MM.1S (cell line): Measurements from ENCODE around the gene SCYL2.

Source experiments
- DNase-seq: peaks from one replicate; pipeline ENCODE4 v3.0.0-alpha.2; 2015
- H2AFZ ChIP-seq: fragments of 300-600 bp; sonication (generic); 2 replicates; pipeline ENCODE4 v1.6.0; 2016; ENCODE audit warnings: antibody characterized with exemption, low read length
- H3F3A ChIP-seq: fragments of 300-600 bp; sonication (generic); 2 replicates; pipeline ENCODE4 v1.6.1; 2016; ENCODE audit warnings: mild to moderate bottlenecking, antibody characterized with exemption, low read length, moderate library complexity, mixed read lengths; ENCODE audit not compliant: insufficient read depth
- H3K27ac ChIP-seq: fragments of 300-600 bp; sonication (generic); 2 replicates; pipeline ENCODE4 v1.5.1; 2016; ENCODE audit warnings: mild to moderate bottlenecking, low read length
- H3K27me3 ChIP-seq: fragments of 300-600 bp; sonication (generic); replicated peaks from 2 replicates; pipeline ENCODE4 v1.6.0; 2016; ENCODE audit warnings: low read length; ENCODE audit not compliant: insufficient read depth
- H3K36me3 ChIP-seq: fragments of 300-600 bp; sonication (generic); replicated peaks from 2 replicates; pipeline ENCODE4 v1.6.1; 2016; ENCODE audit warnings: mild to moderate bottlenecking, low read length, mixed read lengths; ENCODE audit not compliant: insufficient read depth
- H3K4me1 ChIP-seq: fragments of 300-600 bp; sonication (generic); 2 replicates; pipeline ENCODE4 v1.6.1; 2016; ENCODE audit warnings: low read length, mixed read lengths
- H3K4me2 ChIP-seq: fragments of 300-600 bp; sonication (generic); 2 replicates; pipeline ENCODE4 v1.6.0; 2016; ENCODE audit warnings: low read depth, low read length
- H3K4me3 ChIP-seq: fragments of 300-600 bp; sonication (generic); 2 replicates; pipeline ENCODE4 v1.5.1; 2016; ENCODE audit warnings: low read length, mixed read lengths
- H3K79me2 ChIP-seq: fragments of 300-600 bp; sonication (generic); 2 replicates; pipeline ENCODE4 v1.6.1; 2016; ENCODE audit warnings: mixed run types, low read length, mixed read lengths
- H3K9ac ChIP-seq: fragments of 300-600 bp; sonication (generic); 2 replicates; pipeline ENCODE4 v1.6.1; 2016; ENCODE audit warnings: low read length, mixed read lengths
- H3K9me2 ChIP-seq: fragments of 300-600 bp; sonication (generic); replicated peaks from 2 replicates; pipeline ENCODE4 v1.6.1; 2016; ENCODE audit warnings: mild to moderate bottlenecking, low read length, mixed read lengths; ENCODE audit not compliant: insufficient read depth
- H3K9me3 ChIP-seq: fragments of 300-600 bp; sonication (generic); replicated peaks from 2 replicates; pipeline ENCODE4 v1.6.1; 2016; ENCODE audit warnings: mild to moderate bottlenecking, low read length, mixed read lengths; ENCODE audit not compliant: insufficient read depth
- H4K20me1 ChIP-seq: fragments of 300-600 bp; sonication (generic); 2 replicates; pipeline ENCODE4 v1.6.1; 2016; ENCODE audit warnings: mild to moderate bottlenecking, low read length, moderate library complexity, mixed read lengths; ENCODE audit not compliant: insufficient read depth
- CTCF ChIP-seq: fragments of 300-600 bp; sonication (generic); IDR thresholded peaks from 2 replicates; pipeline ENCODE4 v1.5.1; 2016; ENCODE audit warnings: antibody characterized with exemption, low read length, mixed read lengths
- EZH2 ChIP-seq: fragments of 300-600 bp; sonication (generic); optimal IDR thresholded peaks from 2 replicates; pipeline ENCODE3; 2017; ENCODE audit warnings: low read depth, mild to moderate bottlenecking, antibody characterized with exemption, low read length, mixed read lengths
- EZH2phosphoT487 ChIP-seq: fragments of 300-600 bp; sonication (generic); IDR thresholded peaks from 2 replicates; pipeline ENCODE4 v1.6.1; 2018; ENCODE audit warnings: antibody characterized with exemption, low read length

SCYL2 gene

DNA sequence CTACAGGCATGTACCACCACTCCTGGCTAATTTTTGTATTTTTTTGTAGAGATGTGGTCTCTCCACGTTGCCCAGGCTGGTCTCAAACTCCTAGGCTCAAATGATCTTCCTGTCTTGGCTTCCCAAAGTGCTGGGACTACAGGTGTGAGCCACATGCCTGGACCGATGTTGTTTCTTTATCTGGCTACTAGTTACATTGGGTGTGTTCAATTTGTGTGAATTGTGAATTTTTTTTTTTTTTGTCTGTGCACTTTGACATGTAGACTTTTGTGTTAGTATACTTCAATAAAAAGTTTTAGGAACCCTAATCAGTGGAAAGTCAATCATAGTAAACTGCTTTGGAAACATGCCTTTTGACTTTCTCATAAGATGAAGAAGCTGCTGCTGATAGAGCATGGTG is 65.9 kb downstream of the SCYL2 start:
- Histone ChIP-seq H3K4me3 (no peak overlapping the region), H3K9ac (no peak overlapping the region), H4K20me1 (no peaks in the 10 kb centered on the region), H3K4me2 (no peak overlapping the region), H3K9me3 (no peaks in the 10 kb centered on the region), H3K27me3 (no peaks in the 10 kb centered on the region), H3K27ac (no peak overlapping the region), H3K36me3 (no peaks in the 10 kb centered on the region; the same call in 1 of the 2 replicates), H3K9me2 (no peaks in the 10 kb centered on the region), H2AFZ (no peak overlapping the region), H3K79me2 (no peaks in the 10 kb centered on the region), H3K4me1 (peaks cover 16% of the 10 kb centered on the region), H3F3A (peaks cover 13% of the 10 kb centered on the region; the same call in 1 of the 2 replicates)
- TF ChIP-seq EZH2 (no peak), EZH2phosphoT487 (no peak), CTCF (no peak)
- no peak for DNase-seq

DNA sequence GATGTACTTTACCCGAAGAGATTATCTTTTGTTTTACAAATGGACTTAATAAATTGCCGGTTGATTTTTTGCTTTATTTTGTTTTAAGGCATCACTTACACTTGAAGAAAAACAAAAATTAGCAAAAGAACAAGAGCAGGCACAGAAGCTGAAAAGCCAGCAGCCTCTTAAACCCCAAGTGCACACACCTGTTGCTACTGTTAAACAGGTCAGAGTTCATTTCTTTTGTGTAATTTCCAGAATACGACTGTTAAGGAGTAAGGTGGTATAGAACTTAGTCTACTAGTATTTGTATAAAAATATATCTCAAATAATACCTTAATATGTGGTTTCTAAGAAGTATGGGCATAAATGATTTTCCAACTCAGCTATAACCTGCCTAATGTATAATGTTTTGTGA is 70.3 kb downstream of the SCYL2 start:
- no peaks in the 10 kb centered on the region for H4K20me1 ChIP-seq
- DNase-seq: no peak
- H2AFZ ChIP-seq: no peak overlapping the region
- no peaks in the 10 kb centered on the region for H3K79me2 ChIP-seq
- H3K27me3 ChIP-seq: no peaks in the 10 kb centered on the region
- H3K9me3 ChIP-seq: no peaks in the 10 kb centered on the region
- H3K4me3 ChIP-seq: no peak overlapping the region
- no peaks in the 10 kb centered on the region for H3K9me2 ChIP-seq
- TF ChIP-seq CTCF (no peak), EZH2phosphoT487 (no peak), EZH2 (no peak)
- H3K4me1 ChIP-seq: peaks cover 11% of the 10 kb centered on the region
- H3K9ac ChIP-seq: no peak overlapping the region
- H3F3A ChIP-seq: 0 out of 2 replicates have a peak, but pooled peaks cover 6% of the 10 kb centered on the region
- no peak overlapping the region for H3K27ac ChIP-seq
- H3K36me3 ChIP-seq: no peaks in the 10 kb centered on the region; the same call in 1 of the 2 replicates
- no peak overlapping the region for H3K4me2 ChIP-seq

GRCh38 chr12:100337727-100338126 is 70.8 kb downstream of the SCYL2 start:
- Histone ChIP-seq H3K9me2 (no peaks in the 10 kb centered on the region), H3K79me2 (no peaks in the 10 kb centered on the region), H4K20me1 (no peaks in the 10 kb centered on the region), H3K9ac (no peak overlapping the region), H3K4me3 (no peak overlapping the region), H3K9me3 (no peaks in the 10 kb centered on the region), H3K4me1 (peaks cover 11% of the 10 kb centered on the region), H3K36me3 (no peaks in the 10 kb centered on the region; the same call in 1 of the 2 replicates), H3K27me3 (no peaks in the 10 kb centered on the region), H2AFZ (no peak overlapping the region), H3K4me2 (no peak overlapping the region), H3K27ac (no peak overlapping the region), H3F3A (0 out of 2 replicates have a peak, but pooled peaks cover 6% of the 10 kb centered on the region)
- TF ChIP-seq EZH2: no peak
- no peak for TF ChIP-seq EZH2phosphoT487
- no peak for TF ChIP-seq CTCF
- DNase-seq: no peak
